ENCODE measurements around the gene MAPK12. TPM values are rescaled to one million over a fixed set of nuclear protein-coding genes. Genes with fewer than 3 reads are reported as not detected.

The MAPK12 gene
- total RNA-seq, 1 experiment from 2014 or later: 31.4 TPM

Other genes starting within 250 kb of the MAPK12 start
- gene IL17REL, start 248.9 kb downstream of the MAPK12 start, total RNA-seq (2014; rRNA removed; shearing (Covaris generic)): not detected in 2 replicates
- gene TTLL8, start 203.4 kb downstream of the MAPK12 start, total RNA-seq (2014; rRNA removed; shearing (Covaris generic)): not detected in 2 replicates
- gene MLC1, start 176.3 kb downstream of the MAPK12 start, total RNA-seq (2014; rRNA removed; shearing (Covaris generic)): 0.02 and 0.10 TPM in 2 replicates
- 2.0 and 3.0 TPM in 2 replicates for gene MOV10L1, start 171.7 kb downstream of the MAPK12 start, total RNA-seq (2014; rRNA removed; shearing (Covaris generic))
- gene PANX2, start 91.0 kb downstream of the MAPK12 start, total RNA-seq (2014; rRNA removed; shearing (Covaris generic)): 1.4 and 1.5 TPM in 2 replicates
- 18.9 and 19.2 TPM in 2 replicates for gene TRABD, start 75.8 kb downstream of the MAPK12 start, total RNA-seq (2014; rRNA removed; shearing (Covaris generic))
- 8.0 and 9.5 TPM in 2 replicates for gene SELENOO, start 60.7 kb downstream of the MAPK12 start, total RNA-seq (2014; rRNA removed; shearing (Covaris generic))
- gene TUBGCP6, start 16.7 kb downstream of the MAPK12 start, total RNA-seq (2014; rRNA removed; shearing (Covaris generic)): 8.9 and 10.6 TPM in 2 replicates
- gene HDAC10, start 10.4 kb downstream of the MAPK12 start, total RNA-seq (2014; rRNA removed; shearing (Covaris generic)): 11.4 and 12.6 TPM in 2 replicates
- 13.4 and 15.4 TPM in 2 replicates for gene MAPK11, start 8.7 kb upstream of the MAPK12 start, total RNA-seq (2014; rRNA removed; shearing (Covaris generic))
- gene PLXNB2, start 46.0 kb upstream of the MAPK12 start, total RNA-seq (2014; rRNA removed; shearing (Covaris generic)): 64.9 and 65.0 TPM in 2 replicates
- gene DENND6B, start 65.3 kb upstream of the MAPK12 start, total RNA-seq (2014; rRNA removed; shearing (Covaris generic)): 1.2 and 2.9 TPM in 2 replicates
- 28.0 and 36.6 TPM in 2 replicates for gene PPP6R2, start 81.6 kb upstream of the MAPK12 start, total RNA-seq (2014; rRNA removed; shearing (Covaris generic))
- gene SBF1, start 213.4 kb upstream of the MAPK12 start, total RNA-seq (2014; rRNA removed; shearing (Covaris generic)): 43.0 and 48.2 TPM in 2 replicates
- not detected in 2 replicates for gene ADM2, start 219.9 kb upstream of the MAPK12 start, total RNA-seq (2014; rRNA removed; shearing (Covaris generic))
- gene MIOX, start 225.2 kb upstream of the MAPK12 start, total RNA-seq (2014; rRNA removed; shearing (Covaris generic)): not detected in 2 replicates
- gene LMF2, start 246.0 kb upstream of the MAPK12 start, total RNA-seq (2014; rRNA removed; shearing (Covaris generic)): 21.3 and 28.7 TPM in 2 replicates
- 51.8 and 55.6 TPM in 2 replicates for gene NCAPH2, start 246.5 kb upstream of the MAPK12 start, total RNA-seq (2014; rRNA removed; shearing (Covaris generic))

All from A172 (cell line).